Peyer's patch (tissue), 4 donors: Measurements from ENCODE around the gene PRSS56.

Experiments used
- POLR2A ChIP-seq, 2 donors: fragments of 450-650 bp; IDR thresholded peaks; one replicate each; pipeline ENCODE4 v1.5.1; 2017; ENCODE audit warnings: antibody characterized with exemption in 2 of 2, mild to moderate bottlenecking in 2 of 2, moderate library complexity in 2 of 2
- TF ChIP-seq, protein P1 (sequence below), 6 experiments: fragments of 450-650 bp in 4 of 6; fragments of 200-600 bp in 2 of 6; sonication (generic) in 1 of 6; IDR thresholded peaks; one replicate each; pipeline ENCODE4 v1.5.1; 2017 to 2019; ENCODE audit warnings: antibody characterized with exemption in 6 of 6, mild to moderate bottlenecking in 3 of 6, moderate library complexity in 1 of 6

DNA sequence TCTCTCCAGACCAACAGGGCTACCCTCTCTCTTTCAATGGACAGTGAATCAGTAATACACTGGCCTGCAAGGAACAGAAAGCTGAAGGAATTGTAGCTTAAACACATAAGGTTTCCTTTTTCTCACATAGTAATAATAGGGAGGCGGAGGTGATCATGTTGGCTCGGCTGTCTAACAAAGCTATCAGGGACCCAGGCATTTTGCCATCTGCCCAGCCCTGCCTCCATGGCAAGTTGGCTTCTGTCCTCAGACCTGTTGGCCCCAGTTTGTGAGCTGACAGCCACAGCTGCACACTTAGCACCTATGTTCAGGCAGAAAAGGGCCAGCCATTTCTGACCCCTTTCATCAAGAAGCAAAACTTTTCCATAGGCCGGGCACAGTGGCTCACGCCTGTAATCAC, 17.3 kb downstream of the PRSS56 start:
- no peak for TF ChIP-seq POLR2A (IDR thresholded peaks at IDR 0.05)
- TF ChIP-seq, protein P1, sequence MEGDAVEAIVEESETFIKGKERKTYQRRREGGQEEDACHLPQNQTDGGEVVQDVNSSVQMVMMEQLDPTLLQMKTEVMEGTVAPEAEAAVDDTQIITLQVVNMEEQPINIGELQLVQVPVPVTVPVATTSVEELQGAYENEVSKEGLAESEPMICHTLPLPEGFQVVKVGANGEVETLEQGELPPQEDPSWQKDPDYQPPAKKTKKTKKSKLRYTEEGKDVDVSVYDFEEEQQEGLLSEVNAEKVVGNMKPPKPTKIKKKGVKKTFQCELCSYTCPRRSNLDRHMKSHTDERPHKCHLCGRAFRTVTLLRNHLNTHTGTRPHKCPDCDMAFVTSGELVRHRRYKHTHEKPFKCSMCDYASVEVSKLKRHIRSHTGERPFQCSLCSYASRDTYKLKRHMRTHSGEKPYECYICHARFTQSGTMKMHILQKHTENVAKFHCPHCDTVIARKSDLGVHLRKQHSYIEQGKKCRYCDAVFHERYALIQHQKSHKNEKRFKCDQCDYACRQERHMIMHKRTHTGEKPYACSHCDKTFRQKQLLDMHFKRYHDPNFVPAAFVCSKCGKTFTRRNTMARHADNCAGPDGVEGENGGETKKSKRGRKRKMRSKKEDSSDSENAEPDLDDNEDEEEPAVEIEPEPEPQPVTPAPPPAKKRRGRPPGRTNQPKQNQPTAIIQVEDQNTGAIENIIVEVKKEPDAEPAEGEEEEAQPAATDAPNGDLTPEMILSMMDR (IDR thresholded peaks at IDR 0.05) = no peak
